ENCODE measurements around the gene GRK4. TPM values are rescaled to one million over a fixed set of nuclear protein-coding genes. Genes with fewer than 3 reads are reported as not detected.
"Not testable (repeated sequence)": the region's sequence is repeated elsewhere in the genome, so short reads cannot be mapped to it uniquely, and the experiment has no call there.

The GRK4 gene
- total RNA-seq, 4 donors from 2014 or later, result 6.1 to 15.1 (median 9.3) TPM

DNA sequence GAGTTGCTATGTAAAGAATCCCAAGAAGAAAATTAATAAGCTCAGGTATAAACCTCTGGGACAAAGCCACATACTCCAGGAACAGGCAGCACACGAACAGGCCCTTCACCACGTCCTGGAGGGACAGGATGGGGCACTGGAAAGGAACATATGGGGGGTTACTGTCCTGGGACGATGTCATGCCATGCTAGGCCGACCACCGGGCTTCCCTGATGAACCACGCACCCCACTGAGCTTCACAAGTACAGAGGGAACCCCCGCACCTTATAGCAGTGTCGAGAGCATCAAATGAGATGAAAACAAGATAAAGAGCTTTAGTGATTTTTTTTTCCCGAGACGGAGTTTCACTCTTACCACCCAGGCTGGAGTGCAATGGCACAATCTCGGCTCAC lies 19.3 kb upstream of the GRK4 start:
- Histone ChIP-seq H3K4me3 (no peak overlapping the region), H3K9me3 (no peaks in the 10 kb centered on the region), H3K36me3 (peaks cover 4 to 99% (median 37%) of the 10 kb centered on the region in 3 donors), H3K27ac (no peak overlapping the region), H3K4me1 (peaks cover 0 to 3% (median 0%) of the 10 kb centered on the region in 4 donors), H3K27me3 (no peaks in the 10 kb centered on the region)
- TF ChIP-seq POLR2A (IDR thresholded peaks at IDR 0.05) (no peak), EP300 (IDR thresholded peaks at IDR 0.05) (no peak)
- TF ChIP-seq, protein P1, sequence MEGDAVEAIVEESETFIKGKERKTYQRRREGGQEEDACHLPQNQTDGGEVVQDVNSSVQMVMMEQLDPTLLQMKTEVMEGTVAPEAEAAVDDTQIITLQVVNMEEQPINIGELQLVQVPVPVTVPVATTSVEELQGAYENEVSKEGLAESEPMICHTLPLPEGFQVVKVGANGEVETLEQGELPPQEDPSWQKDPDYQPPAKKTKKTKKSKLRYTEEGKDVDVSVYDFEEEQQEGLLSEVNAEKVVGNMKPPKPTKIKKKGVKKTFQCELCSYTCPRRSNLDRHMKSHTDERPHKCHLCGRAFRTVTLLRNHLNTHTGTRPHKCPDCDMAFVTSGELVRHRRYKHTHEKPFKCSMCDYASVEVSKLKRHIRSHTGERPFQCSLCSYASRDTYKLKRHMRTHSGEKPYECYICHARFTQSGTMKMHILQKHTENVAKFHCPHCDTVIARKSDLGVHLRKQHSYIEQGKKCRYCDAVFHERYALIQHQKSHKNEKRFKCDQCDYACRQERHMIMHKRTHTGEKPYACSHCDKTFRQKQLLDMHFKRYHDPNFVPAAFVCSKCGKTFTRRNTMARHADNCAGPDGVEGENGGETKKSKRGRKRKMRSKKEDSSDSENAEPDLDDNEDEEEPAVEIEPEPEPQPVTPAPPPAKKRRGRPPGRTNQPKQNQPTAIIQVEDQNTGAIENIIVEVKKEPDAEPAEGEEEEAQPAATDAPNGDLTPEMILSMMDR (IDR thresholded peaks at IDR 0.05), result no peak
- DNase-seq (ENCODE audit: low spot score in 2 of 2), result no peak
- 87 to 88% methylated on average over 11 of the region's 11 CpGs for WGBS, 2 donors

DNA sequence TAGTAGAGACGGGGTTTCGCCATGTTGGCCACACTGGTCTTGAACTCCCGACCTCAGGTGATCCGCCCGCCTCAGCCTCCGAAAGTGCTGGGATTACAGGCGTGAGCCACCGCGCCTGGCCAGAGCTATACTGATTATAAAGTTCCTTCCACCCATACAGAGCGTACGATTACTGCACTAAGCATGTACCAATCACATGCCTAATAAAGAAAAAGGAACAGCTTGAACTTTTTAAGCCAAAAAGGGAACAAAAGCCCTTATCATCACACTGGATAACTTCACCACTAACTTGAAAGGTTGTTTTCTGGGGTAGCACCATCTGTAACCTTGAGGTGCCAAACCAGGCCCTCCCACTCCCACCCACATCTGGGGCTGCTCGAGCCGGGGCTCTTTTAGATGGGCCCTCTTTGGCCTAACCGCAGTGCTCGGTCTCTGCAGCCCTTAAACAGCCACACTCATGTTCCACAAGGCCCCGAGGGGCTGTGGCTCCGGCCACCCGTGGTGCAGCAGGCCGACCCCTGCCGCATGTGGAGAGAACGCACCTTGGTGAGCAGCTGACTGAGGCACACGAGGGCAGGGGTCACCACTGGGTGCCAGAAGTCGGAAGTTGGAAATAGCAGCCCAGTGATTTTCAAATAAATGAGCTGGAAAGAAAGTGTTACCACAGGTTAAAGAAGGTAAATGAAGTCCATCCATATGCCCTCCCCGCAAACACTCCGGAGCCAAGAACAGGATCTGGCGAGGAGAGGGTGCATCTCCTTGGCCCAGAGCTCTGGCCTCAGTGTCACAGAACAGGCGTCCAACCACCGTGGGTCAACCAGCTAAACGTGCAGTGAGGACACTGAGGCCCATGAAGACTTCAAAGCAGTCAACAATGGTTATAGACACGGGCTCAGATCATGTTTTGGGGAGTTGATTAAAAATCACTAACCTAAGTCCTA lies 18.5 kb upstream of the GRK4 start:
- no peaks in the 10 kb centered on the region for H3K27me3 ChIP-seq
- H3K36me3 ChIP-seq, result peaks cover 4 to 99% (median 29%) of the 10 kb centered on the region in 3 donors
- H3K4me1 ChIP-seq, result peaks cover 0 to 3% (median 0%) of the 10 kb centered on the region in 4 donors
- no peak overlapping the region for H3K4me3 ChIP-seq
- TF ChIP-seq, protein P1 (IDR thresholded peaks at IDR 0.05), result no peak
- TF ChIP-seq POLR2A (IDR thresholded peaks at IDR 0.05), result no peak
- TF ChIP-seq EP300 (IDR thresholded peaks at IDR 0.05), result no peak
- no peak for DNase-seq (ENCODE audit: low spot score in 2 of 2)
- no peak overlapping the region for H3K27ac ChIP-seq
- no peaks in the 10 kb centered on the region for H3K9me3 ChIP-seq
- 82 to 87% methylated on average over 30 of the region's 30 CpGs for WGBS, 2 donors

DNA sequence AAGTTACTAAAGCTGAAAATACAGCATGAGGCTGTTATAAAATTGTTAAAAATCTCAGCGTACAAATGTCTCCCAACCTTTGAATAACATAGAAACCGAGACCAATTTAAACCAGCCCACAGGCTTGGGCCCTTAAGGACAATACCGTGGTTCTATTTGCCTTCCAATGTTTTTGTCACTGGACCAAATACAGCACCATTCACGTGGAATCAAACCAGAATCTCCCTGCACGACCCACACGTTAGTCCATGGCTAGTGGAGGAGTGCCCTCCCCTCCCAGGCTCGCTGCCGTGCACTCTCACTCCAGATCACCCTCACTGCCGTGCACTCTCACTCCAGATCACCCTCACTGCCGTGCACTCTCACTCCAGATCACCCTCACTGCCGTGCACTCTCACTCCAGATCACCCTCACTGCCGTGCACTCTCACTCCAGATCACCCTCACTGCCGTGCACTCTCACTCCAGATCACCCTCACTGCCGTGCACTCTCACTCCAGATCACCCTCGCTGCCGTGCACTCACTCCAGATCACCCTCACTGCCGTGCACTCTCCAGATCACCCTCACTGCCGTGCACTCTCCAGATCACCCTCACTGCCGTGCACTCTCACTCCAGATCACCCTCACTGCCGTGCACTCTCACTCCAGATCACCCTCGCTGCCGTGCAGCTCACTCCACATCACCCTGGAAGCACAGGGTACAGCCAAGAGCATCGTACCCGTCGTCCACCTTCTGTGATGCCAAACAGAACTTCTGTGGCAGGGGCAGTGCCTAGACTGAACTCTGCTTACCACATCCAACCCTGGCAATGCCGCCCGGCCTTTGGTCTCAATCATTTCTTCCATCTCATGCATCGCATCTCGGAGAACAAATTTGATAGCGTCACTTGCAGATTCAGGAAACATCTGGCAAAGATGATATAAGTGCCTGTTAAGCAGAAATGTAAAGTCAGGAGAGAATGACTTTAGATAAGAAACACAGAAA lies 17.5 kb upstream of the GRK4 start:
- not testable (repeated sequence) for H3K27ac ChIP-seq; H3K4me1 ChIP-seq; H3K27me3 ChIP-seq; H3K9me3 ChIP-seq; H3K4me3 ChIP-seq; DNase-seq (ENCODE audit: low spot score in 2 of 2)
- peaks cover 4 to 99% (median 28%) of the 10 kb centered on the region in 3 donors for H3K36me3 ChIP-seq
- 83 to 88% methylated on average over 27 of the region's 30 CpGs for WGBS, 2 donors

DNA sequence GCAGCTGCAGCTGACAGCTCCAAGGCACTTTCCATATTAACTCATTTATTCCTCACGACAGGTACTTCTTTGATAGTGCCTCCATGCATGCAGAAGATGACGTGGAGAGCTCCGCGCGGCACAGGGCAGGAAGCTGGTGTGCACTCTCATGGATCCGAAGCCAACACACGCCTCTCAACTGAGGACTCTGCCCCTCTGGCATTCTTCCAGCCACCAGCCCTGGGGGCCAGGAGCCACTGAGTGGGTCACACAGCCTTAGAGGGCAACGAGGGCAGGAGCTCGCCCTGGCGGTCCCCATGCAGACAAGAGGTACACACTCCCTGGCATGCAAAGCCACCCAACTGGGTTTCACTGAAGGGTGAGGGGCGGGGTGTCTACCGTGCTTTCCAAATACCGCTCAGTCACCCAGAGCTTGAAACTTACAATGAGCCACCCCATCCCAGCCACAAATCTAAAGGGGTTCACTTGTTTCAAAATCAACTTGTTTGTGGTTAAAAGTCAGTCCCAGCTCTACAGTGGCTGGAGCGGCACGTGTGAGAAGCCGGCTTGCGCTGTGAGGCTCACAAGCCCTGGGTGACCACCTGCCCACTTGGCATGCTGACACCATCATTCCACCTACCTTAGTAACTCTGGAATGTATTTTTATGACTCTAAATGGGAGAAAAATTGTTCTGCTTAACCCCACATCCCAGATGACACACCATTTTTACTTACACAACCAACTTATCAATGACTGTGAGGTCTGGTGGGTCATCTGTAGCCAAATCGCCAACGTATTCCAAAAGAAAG lies 16.4 kb upstream of the GRK4 start:
- no peak overlapping the region for H3K27ac ChIP-seq
- peaks cover 4 to 99% (median 38%) of the 10 kb centered on the region in 3 donors for H3K36me3 ChIP-seq
- H3K9me3 ChIP-seq, result no peaks in the 10 kb centered on the region
- no peak overlapping the region for H3K4me3 ChIP-seq
- H3K4me1 ChIP-seq, result peaks cover 0 to 3% (median 0%) of the 10 kb centered on the region in 4 donors
- H3K27me3 ChIP-seq, result no peaks in the 10 kb centered on the region
- TF ChIP-seq POLR2A (IDR thresholded peaks at IDR 0.05) (no peak), EP300 (IDR thresholded peaks at IDR 0.05) (no peak)
- TF ChIP-seq, protein P1 (IDR thresholded peaks at IDR 0.05), result no peak
- 84 to 92% methylated on average over 19 of the region's 19 CpGs for WGBS, 2 donors
- no peak for DNase-seq (ENCODE audit: low spot score in 2 of 2)

DNA sequence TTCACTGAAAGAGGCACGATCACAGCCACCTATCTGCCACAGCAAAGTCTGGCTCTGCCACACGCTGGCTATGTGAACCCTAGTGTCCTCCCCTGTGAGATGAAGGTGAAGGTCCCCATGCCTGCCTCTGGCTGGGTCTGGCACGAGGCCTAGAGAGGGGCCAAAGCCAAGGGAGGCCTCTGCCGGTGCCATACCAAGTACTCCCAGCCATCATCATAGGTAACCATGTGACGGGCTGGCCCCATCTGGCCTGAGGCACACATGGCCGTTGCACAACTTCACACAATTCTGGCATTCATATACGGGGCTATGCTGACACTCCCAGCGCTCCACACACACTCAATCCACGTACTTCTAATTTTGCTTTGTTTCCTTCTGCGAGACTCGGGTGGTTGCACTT lies 15.4 kb upstream of the GRK4 start:
- TF ChIP-seq POLR2A (IDR thresholded peaks at IDR 0.05), result no peak
- TF ChIP-seq EP300 (IDR thresholded peaks at IDR 0.05), result no peak
- TF ChIP-seq, protein P1 (IDR thresholded peaks at IDR 0.05), result no peak
- Histone ChIP-seq H3K9me3 (no peaks in the 10 kb centered on the region), H3K4me3 (no peak overlapping the region), H3K36me3 (peaks cover 4 to 99% (median 38%) of the 10 kb centered on the region in 3 donors), H3K4me1 (peaks cover 0 to 2% (median 0%) of the 10 kb centered on the region in 4 donors), H3K27me3 (no peaks in the 10 kb centered on the region), H3K27ac (no peak overlapping the region)
- 72 to 73% methylated on average over 8 to 11 of the region's 11 CpGs for WGBS, 2 donors
- DNase-seq (ENCODE audit: low spot score in 2 of 2), result no peak
